ENCODE measurements around the gene LYPLAL1.
"Not testable (repeated sequence)": the region's sequence is repeated elsewhere in the genome, so short reads cannot be mapped to it uniquely, and the experiment has no call there.

The LYPLAL1 gene

GRCh38 chr1:219215477-219215876 is 41.8 kb downstream of the LYPLAL1 start:
- DNase-seq (ENCODE audit: low read depth) = no peak

- no peak for DNase-seq (ENCODE audit: low read depth)
Observed at GRCh38 chr1:219220945-219221344, 47.3 kb downstream of the LYPLAL1 start.

DNA sequence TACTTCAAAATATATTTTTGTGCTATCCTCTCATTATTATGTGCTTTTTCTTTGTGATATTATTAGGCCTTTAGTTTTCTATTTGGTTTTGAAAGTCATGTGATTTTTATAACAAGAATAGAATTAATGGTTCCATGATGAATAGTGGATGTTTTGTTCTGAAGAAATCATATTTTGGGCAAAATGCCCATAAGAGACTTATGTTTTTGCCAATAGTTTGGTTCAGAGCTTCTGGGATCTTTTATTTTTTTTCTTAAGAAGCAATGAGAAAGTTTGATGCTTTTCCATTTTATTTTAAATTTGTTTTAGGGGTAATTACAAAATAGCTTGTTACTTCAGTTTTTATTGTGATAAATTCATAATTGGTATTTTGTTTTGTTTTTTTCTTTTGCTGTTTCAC is 49.8 kb downstream of the LYPLAL1 start:
- no peak for DNase-seq (ENCODE audit: low read depth)

DNA sequence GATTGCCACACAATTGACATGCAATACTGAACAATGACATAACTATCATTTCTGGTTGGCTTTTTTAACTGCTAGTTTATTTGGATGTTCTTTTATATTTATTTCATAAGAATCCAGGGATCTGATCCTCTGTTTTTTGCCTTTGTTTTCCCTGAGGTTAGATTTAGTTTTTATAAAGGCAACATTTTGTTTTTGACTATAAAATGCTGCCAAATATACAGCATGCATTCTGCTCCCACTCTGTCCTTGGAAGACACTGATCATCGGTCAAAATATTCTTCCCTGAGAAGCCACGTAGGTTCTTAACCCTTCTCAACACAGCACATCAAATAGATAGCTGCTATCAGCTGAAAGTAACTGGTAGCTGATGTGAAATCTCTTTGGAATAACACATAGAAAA is 52.5 kb downstream of the LYPLAL1 start:
- no peak for DNase-seq (ENCODE audit: low read depth)

DNA sequence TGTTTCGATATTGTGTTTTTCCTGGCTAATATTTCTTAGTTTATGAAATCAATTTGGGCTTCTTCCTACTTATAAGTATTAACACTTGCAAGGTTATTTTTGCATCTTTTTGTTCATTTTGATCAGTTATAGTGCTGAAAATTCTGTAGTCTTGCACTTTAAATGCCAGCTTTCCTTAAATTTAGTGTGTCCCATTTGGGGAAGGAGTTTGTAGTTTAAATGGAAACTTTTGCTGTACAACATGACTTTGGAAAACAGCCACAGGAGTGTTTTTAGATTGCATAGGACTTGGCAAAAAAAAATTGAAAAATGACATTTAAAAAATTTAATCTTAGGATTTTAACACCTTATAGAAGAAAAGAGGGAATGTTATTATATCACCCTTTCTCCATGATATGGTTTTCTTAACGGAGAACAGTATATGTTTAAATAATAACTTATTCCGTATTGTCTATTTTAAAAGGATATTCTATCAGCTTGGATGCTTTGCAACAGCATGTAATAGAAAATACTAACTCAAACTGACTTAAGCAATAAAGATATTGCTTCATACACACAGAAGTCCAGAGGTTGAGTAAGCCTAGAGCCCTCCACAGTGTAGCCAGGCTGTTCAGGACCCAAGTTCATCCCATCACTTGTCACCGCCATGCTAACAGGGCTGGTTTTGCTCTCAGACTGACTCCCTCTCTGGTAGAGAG is 53.8 kb downstream of the LYPLAL1 start:
- no peak for DNase-seq (ENCODE audit: low read depth)

GRCh38 chr1:219228058-219228419 is 54.4 kb downstream of the LYPLAL1 start:
- no peak for DNase-seq (ENCODE audit: low read depth)

GRCh38 chr1:219232890-219233289 is 59.2 kb downstream of the LYPLAL1 start:
- no peak for DNase-seq (ENCODE audit: low read depth)

DNA sequence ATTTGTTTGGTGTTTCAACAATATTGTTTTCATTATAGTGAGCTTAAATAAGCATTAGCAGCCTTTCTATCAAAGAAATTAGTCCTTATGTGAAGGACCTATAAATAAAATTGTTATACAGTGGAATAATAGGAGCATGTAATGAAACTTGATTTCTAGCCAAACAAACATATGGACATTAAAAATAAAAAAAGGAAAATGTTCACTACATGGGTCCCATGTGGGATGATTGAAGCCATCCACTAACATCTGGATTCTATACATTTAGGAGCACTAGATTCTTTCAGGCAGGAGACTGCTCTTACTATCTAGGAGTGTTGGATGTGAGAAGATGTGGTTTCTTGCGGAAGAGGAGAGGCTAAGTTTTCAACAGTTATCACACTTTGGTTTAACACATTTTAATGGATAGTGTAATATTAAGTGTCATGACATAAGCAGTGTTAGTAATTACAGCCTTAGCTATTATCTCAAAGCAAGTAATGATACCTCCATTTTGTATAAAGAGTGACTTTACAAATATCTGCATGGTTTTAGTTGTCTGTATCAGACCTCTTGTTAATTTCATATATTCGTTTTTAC is 62.3 kb downstream of the LYPLAL1 start:
- DNase-seq (ENCODE audit: low read depth) = no peak

DNA sequence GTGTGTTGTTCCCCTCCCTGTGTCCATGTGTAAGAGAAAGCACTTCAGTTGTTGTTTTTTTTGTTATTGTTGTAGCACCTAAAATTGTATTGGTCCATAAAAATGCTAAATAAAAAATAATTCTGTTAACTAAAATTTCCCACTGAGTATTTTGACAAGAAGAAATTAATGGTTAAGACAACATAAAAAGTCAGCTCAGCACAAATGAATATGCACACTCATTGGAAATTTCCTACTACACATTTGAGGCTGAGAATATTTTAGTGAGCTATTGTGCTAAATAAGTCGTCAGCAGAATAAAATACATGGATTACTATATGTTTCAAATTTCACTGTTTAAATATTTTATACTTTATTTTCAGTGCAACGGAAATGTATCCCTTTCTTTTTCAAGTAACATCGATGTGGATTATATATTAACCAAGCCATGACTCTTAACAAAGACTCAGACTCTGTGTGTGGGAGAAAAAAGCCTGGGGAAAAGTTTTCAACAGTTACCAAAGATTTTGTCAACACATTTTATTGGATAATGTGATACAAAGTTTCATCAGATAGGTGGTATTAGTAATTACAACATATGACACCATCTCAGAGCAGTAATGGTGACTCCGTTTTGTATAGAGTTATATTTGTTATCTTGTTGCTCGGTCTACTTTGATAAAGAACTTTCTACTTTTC is 63.4 kb downstream of the LYPLAL1 start:
- no peak for DNase-seq (ENCODE audit: low read depth)

DNA sequence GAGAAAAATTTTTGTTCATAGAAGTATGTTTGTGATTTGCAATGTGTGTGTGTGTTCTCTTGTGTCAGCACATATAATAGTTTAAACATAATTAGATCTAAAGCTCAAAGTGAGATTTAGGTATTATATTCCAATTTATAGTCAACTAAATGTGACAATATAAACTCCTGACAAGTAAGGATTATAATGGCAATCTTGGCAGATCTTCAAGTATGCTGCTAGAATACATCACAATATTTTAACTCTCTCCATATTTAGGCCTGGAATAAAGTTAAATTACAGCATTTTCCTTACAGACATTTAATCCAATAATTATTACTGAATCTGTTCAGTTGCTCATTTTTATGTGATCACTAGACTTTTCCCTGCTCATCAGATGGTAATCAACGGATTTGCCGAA is 65.8 kb downstream of the LYPLAL1 start:
- DNase-seq (ENCODE audit: low read depth) = no peak

DNA sequence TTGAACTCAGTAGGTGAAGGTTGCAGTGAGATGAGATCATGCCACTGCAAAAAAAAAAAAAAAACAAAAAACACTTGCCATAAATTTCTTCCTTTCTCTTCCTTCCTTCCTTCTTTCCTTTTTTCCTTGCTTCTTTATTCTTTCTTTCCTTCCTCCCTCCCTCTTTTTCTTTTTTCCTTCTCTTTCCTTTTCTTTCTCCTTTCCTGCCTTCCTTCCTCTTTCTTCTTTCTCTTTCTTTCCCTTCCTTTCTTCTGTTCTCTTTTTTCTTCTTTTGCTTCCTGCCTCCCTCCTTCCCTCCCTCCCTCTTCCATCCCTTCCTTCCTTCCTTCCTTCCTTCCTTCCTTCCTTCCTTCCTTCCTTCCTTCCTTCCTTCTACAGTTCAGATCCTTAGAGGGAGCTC is 71.2 kb downstream of the LYPLAL1 start:
- no peak for DNase-seq (ENCODE audit: low read depth)

GRCh38 chr1:219247441-219247840 is 73.8 kb downstream of the LYPLAL1 start:
- DNase-seq (ENCODE audit: low read depth) = no peak

DNA sequence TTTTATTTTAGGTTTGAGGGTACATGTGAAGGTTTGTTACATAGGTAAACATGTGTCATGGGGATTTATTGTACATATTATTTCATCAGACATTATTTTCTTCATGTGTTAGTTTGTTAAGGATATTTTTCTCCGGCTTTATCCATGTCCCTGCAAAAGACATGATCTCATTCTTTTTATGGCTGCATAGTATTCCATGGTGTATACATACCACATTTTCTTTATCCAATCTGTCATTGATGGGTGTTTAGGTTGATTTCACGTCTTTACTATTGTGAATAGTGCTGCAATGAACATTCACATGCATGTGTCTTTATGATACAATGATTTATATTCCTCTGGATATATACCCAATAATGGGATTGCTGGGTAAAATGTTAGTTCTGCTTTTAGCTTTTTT is 76.8 kb downstream of the LYPLAL1 start:
- DNase-seq (ENCODE audit: low read depth) = not testable (repeated sequence)

DNA sequence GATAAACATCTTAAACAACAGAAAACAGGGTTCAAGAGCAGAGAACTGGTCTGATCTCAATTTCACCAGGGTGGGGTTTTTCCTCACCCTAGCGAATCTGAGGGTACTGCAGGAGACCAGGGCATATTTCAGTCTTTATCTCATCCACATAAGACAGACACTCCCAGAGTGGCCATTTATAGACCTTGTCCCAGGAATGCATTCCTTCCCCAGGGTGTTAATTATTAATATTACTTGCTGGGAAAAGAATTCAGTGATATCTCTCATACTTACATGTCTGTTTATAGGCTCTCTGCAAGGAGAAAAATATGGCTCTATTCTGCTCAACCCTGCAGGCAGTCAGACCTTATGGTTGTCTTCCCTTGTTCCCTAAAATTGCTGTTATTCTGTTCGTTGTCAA is 84.1 kb downstream of the LYPLAL1 start:
- no peak for DNase-seq (ENCODE audit: low read depth)

DNA sequence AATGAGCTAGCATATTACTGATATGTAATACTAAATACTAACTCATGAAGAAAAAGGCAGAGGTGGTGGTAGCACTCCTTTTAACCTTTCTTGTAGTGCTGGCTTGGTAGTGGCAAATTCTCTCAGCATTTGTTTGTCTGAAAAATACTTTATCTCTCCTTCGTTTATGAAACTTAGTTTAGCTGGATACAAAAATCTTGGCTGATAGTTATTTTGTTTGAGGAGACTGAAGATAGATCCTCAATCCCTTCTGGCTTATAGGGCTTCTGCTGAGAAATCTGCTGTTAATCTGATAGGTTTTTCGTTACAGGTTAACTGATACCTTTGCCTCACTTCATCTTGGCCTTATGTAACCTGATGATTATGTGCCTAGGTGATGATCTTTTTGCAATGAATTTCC is 87.8 kb downstream of the LYPLAL1 start:
- DNase-seq (ENCODE audit: low read depth) = no peak
